Lower leg skin (tissue), 4 donors: ENCODE results near the gene FBXO11. TPM values are rescaled to one million over a fixed set of nuclear protein-coding genes. Genes with fewer than 3 reads are reported as not detected.

Experiments
- DNase-seq, 2 donors: peaks; one replicate each; pipeline ENCODE4 v3.0.0-alpha.2; 2019; ENCODE audit warnings: low spot score in 2 of 2
- H3K4me3 ChIP-seq: fragments of 200-600 bp; sonication (generic); 2 replicates; pipeline ENCODE4 v1.5.1; 2017; ENCODE audit warnings: mild to moderate bottlenecking, low read depth; ENCODE audit not compliant: poor library complexity, severe bottlenecking
- POLR2A ChIP-seq, 2 donors: fragments of 450-650 bp; IDR thresholded peaks; one replicate each; pipeline ENCODE4 v1.6.1; 2016 to 2017; ENCODE audit warnings: antibody characterized with exemption in 2 of 2, mild to moderate bottlenecking in 1 of 2, moderate library complexity in 1 of 2
- WGBS, 2 donors: methylation state at CpG; one replicate each; pipeline ENCODE4 v1.1.5; 2018; 5-methylcytosine and 5-hydroxymethylcytosine counted together
- intact Hi-C: fragments of 100-400 bp; cut with DNase I; formaldehyde crosslinking; loops from one replicate; pipeline ENCODE4 v1.15.0; 2023; ENCODE audit warnings: low total_unique reads
- total RNA-seq, 4 donors: library from RNA; depleted of rRNA; stranded (reverse); fragments of >200 nt; gene quantifications; one replicate each; pipeline ENCODE4 v1.1.0, GENCODE V29; 2016
- TF ChIP-seq, protein P1 (sequence below), 3 donors: fragments of 450-650 bp; IDR thresholded peaks; one replicate each; pipeline ENCODE4 v1.5.1; 2016; ENCODE audit warnings: antibody characterized with exemption in 3 of 3, mild to moderate bottlenecking in 3 of 3, moderate library complexity in 2 of 3

The FBXO11 gene
- total RNA-seq, 4 donors from 2014 or later, result 32.7 to 43.1 (median 39.3) TPM

DNA sequence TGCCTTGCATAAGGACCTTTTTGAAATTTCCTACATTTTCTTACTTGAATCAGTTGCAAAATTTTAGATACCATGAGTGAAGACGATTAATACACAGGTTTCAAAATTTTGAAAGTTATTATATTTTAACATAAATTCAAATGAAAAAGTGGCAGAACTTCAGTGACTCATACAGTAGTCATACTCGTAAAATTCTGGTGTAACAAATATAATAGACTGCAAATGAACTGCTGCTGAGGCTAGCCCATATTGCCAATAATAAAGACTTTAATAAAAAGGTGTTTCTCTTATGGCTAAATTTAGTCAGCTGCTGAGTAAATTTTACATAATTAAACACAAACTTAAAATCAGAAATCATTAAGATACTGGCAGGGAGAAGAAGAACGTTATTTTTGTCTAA, 86.5 kb downstream of the FBXO11 start:
- H3K4me3 ChIP-seq, result no peak overlapping the region
- intact Hi-C loops, result no loop called here
- TF ChIP-seq, protein P1, sequence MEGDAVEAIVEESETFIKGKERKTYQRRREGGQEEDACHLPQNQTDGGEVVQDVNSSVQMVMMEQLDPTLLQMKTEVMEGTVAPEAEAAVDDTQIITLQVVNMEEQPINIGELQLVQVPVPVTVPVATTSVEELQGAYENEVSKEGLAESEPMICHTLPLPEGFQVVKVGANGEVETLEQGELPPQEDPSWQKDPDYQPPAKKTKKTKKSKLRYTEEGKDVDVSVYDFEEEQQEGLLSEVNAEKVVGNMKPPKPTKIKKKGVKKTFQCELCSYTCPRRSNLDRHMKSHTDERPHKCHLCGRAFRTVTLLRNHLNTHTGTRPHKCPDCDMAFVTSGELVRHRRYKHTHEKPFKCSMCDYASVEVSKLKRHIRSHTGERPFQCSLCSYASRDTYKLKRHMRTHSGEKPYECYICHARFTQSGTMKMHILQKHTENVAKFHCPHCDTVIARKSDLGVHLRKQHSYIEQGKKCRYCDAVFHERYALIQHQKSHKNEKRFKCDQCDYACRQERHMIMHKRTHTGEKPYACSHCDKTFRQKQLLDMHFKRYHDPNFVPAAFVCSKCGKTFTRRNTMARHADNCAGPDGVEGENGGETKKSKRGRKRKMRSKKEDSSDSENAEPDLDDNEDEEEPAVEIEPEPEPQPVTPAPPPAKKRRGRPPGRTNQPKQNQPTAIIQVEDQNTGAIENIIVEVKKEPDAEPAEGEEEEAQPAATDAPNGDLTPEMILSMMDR (IDR thresholded peaks at IDR 0.05), result no peak
- no peak for TF ChIP-seq POLR2A (IDR thresholded peaks at IDR 0.05)
- WGBS, 2 donors, result 88% methylated on average over 3 of the region's 3 CpGs
- DNase-seq, result no peak

DNA sequence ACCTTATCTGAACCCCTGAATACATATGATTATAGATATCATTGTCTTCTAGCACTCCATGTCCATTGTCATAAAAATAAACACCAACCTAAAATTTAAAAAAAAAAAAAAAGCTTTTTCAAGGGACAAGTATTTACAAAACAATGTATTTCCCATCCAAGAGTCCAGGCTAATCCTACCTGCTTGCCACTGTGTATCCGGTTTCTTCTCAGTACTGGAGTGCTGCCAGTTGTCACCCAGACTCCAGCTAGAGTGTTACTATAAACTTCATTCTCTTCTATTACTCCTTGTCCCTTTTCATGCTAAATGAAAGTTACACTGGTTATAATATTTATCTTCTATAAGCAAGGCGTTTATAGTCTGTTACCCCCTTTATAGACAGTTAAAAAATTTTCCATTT, 87.5 kb downstream of the FBXO11 start:
- H3K4me3 ChIP-seq, result no peak overlapping the region
- no peak for DNase-seq
- TF ChIP-seq POLR2A (IDR thresholded peaks at IDR 0.05), result no peak
- TF ChIP-seq, protein P1 (IDR thresholded peaks at IDR 0.05), result no peak
- 84 to 86% methylated on average over 2 of the region's 2 CpGs for WGBS, 2 donors
- intact Hi-C loops, result no loop called here

DNA sequence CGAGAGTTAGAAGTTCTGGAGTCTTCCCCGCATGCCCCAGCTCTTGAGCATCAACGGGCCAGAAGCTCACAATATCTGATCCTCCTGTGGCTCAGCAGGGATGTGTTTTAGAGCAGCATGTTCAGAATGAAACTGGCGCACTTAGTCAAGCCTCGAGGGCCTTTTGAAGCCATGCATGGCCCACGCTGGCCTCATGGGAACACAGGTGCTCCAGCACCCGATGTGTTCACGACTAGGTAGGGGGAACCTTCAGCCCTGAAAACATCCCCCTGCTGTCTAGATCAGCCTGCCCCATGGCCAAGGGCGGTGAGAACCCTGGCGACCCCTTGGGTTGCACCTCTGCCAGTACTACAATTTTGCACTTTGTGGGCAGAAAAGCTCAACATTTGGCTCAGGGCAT, 90.5 kb downstream of the FBXO11 start:
- TF ChIP-seq, protein P1 (IDR thresholded peaks at IDR 0.05), result no peak
- TF ChIP-seq POLR2A (IDR thresholded peaks at IDR 0.05), result no peak
- intact Hi-C loops, result no loop called here
- H3K4me3 ChIP-seq, result no peak overlapping the region
- no peak for DNase-seq
- 97 to 98% methylated on average over 10 of the region's 10 CpGs for WGBS, 2 donors

DNA sequence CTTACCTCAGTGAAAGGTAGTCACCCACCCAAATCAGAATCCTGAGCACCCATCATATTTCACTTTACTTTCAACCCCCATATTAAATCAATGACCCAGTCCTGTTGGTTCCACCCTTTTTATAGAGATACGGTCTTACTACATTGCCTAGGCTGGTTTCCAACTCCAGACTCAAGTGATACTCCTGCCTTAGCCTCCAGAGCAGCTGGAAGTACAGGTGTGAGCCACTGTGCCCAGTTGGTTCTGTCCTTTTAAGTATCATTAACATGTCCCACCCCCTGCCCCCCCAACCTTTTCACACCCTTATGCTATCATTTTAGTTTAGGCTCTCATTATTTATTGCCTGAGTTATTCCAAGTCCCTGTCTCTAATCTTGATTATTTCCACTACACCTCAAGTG, 94.6 kb downstream of the FBXO11 start:
- DNase-seq, result no peak
- intact Hi-C loops, result no loop called here
- no peak for TF ChIP-seq POLR2A (IDR thresholded peaks at IDR 0.05)
- TF ChIP-seq, protein P1 (IDR thresholded peaks at IDR 0.05), result no peak
- WGBS, 2 donors, result 75 to 81% methylated on average over 1 of the region's 1 CpG
- H3K4me3 ChIP-seq, result no peak overlapping the region

DNA sequence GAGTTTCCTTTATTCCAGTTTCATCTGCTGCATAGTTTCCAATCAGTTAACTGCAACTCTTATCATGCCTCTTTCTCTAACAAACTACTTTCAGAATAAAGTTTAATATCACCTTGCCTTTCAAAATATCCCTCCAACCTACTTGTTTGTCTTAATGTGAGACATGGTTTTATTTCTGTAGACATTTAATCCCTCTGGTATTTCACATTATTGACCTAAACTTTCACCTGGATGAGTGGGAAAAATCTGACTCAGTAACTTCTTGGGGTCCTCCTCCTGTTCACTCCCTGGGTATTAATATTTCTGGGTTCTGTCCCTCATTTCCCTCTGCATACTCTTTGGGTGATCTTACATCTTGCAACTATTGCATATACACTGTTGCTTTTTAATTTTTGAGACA, 95.4 kb downstream of the FBXO11 start:
- no peak overlapping the region for H3K4me3 ChIP-seq
- intact Hi-C loops, result no loop called here
- no peak for DNase-seq
- TF ChIP-seq POLR2A (IDR thresholded peaks at IDR 0.05), result no peak
- TF ChIP-seq, protein P1 (IDR thresholded peaks at IDR 0.05), result no peak

DNA sequence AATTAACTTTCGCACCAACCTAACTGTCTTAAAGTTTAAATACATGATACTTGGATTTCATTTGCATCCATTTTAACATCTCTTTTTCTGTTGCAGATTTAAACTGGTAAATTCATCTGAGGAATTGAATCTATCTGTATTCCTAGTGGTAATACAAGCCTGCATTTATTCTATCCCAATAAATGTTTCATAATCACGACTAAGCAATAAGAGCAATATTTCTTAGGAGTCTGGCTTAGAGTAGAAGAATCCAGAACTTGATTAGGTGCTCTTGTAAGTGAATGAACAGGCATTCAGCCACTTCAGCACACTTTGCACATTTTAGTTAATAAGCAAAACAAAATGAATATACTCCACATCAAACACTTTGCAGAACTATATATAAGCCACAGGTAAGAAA, 96.4 kb downstream of the FBXO11 start:
- intact Hi-C loops, result no loop called here
- no peak for TF ChIP-seq POLR2A (IDR thresholded peaks at IDR 0.05)
- TF ChIP-seq, protein P1 (IDR thresholded peaks at IDR 0.05), result no peak

More for the DNA sequence above, 96.4 kb downstream of the FBXO11 start:
- no peak overlapping the region for H3K4me3 ChIP-seq
- WGBS, 2 donors, result 80 to 86% methylated on average over 2 of the region's 2 CpGs
- DNase-seq, result no peak
